B cell (primary cell): ENCODE data around the gene LYPD8. TPM values are rescaled to one million over a fixed set of nuclear protein-coding genes. Genes with fewer than 3 reads are reported as not detected.

Experiments
- ATAC-seq: fragments of 200-7000 bp; cut with Tn5 transposase; one replicate; pipeline ENCODE4 v1.10.0; 2021; ENCODE audit warnings: low read depth, mild to moderate bottlenecking, moderate number of reproducible peaks, moderate library complexity
- CTCF ChIA-PET: fragments of 350-600 bp; sonication (Branson Sonifier 250); formaldehyde crosslinking; loops from one replicate; lab custom pipeline; 2021; ENCODE audit warnings: antibody characterized with exemption, inconsistent platforms; lab: Charles Lee
- POLR2A ChIA-PET: fragments of 350-600 bp; sonication (Branson Sonifier 250); formaldehyde crosslinking; loops from one replicate; lab custom pipeline; 2021; ENCODE audit warnings: antibody characterized with exemption; lab: Charles Lee
- DNase-seq: peaks from one replicate; pipeline ENCODE4 v3.0.0; 2013
- H2AFZ ChIP-seq: 2 replicates; pipeline ENCODE4 v1.6.1; 2012; ENCODE audit warnings: mild to moderate bottlenecking, low read depth, low read length; ENCODE audit not compliant: insufficient read depth, poor library complexity, severe bottlenecking
- H3K27ac ChIP-seq, 2 donors: 1 replicate in 1 of 2; 2 replicates in 1 of 2; pipeline ENCODE4 v1.5.1; 2012 to 2013; ENCODE audit warnings: low read length in 2 of 2, mild to moderate bottlenecking in 2 of 2, moderate library complexity in 1 of 2
- H3K27me3 ChIP-seq, 4 experiments: fragments of 200-600 bp in 1 of 4; sonication (generic) in 1 of 4; replicated peaks in 1 of 4; 1 replicate in 2 of 4; 2 replicates in 2 of 4; pipeline versions ENCODE4 v1.6.1 to v1.7.0; 2013 to 2016; ENCODE audit warnings: low read length in 3 of 4, mild to moderate bottlenecking in 2 of 4, mixed read lengths in 1 of 4, moderate library complexity in 1 of 4; ENCODE audit not compliant: insufficient read depth in 4 of 4, control insufficient read depth in 3 of 4; ENCODE audit errors: control extremely low read depth in 1 of 4
- H3K36me3 ChIP-seq, 2 experiments: replicated peaks in 1 of 2; 1 replicate in 1 of 2; 2 replicates in 1 of 2; pipeline versions ENCODE4 v1.6.1 to v1.7.1; 2013; ENCODE audit warnings: low read length in 1 of 2; ENCODE audit not compliant: insufficient read depth in 2 of 2, control insufficient read depth in 1 of 2; ENCODE audit errors: control extremely low read depth in 1 of 2, extremely low read depth in 1 of 2
- H3K4me1 ChIP-seq, 2 donors: fragments of 200-600 bp in 1 of 2; sonication (generic) in 1 of 2; 1 replicate in 1 of 2; 2 replicates in 1 of 2; pipeline versions ENCODE4 v1.5.1 to v1.6.1; 2013 to 2017; ENCODE audit warnings: low read length in 2 of 2; ENCODE audit not compliant: control insufficient read depth in 2 of 2, insufficient read depth in 2 of 2
- H3K4me2 ChIP-seq: replicated peaks from 2 replicates; pipeline ENCODE3; 2012; ENCODE audit warnings: mild to moderate bottlenecking, low read depth, low read length; ENCODE audit not compliant: poor library complexity, severe bottlenecking
- H3K4me3 ChIP-seq, 5 experiments: fragments of 200-600 bp in 1 of 5; sonication (generic) in 1 of 5; 1 replicate in 3 of 5; 2 replicates in 2 of 5; pipeline versions ENCODE4 v1.5.1 to v1.7.0; 2011 to 2016; ENCODE audit warnings: low read length in 4 of 5, mild to moderate bottlenecking in 4 of 5, low read depth in 2 of 5, control low read depth in 1 of 5, moderate library complexity in 1 of 5; ENCODE audit not compliant: insufficient read depth in 1 of 5; ENCODE audit errors: control extremely low read depth in 1 of 5, extremely low read depth in 1 of 5
- H3K79me2 ChIP-seq: fragments of 200-600 bp; sonication (generic); one replicate; pipeline ENCODE4 v1.6.0; 2016; ENCODE audit warnings: low read length; ENCODE audit not compliant: control insufficient read depth, insufficient read depth
- H3K9ac ChIP-seq: fragments of 200-600 bp; sonication (generic); 2 replicates; pipeline ENCODE4 v1.6.1; 2017; ENCODE audit warnings: mild to moderate bottlenecking, low read length, moderate library complexity
- H3K9me3 ChIP-seq, 3 donors: one replicate each; pipeline versions ENCODE4 v1.6.1 to v1.7.1; 2013; ENCODE audit warnings: low read length in 2 of 3; ENCODE audit not compliant: control insufficient read depth in 2 of 3, insufficient read depth in 1 of 3; ENCODE audit errors: control extremely low read depth in 1 of 3
- H4K20me1 ChIP-seq: 2 replicates; pipeline ENCODE4 v1.6.0; 2012; ENCODE audit warnings: mild to moderate bottlenecking, low read length; ENCODE audit not compliant: insufficient read depth, control insufficient read depth, poor library complexity, severe bottlenecking
- H3K27ac Mint-ChIP-seq: one replicate; pipeline ENCODE4 v1.8.0; 2021; ENCODE audit warnings: mixed read lengths
- H3K27me3 Mint-ChIP-seq: one replicate; pipeline ENCODE4 v1.8.0; 2021; ENCODE audit warnings: mixed read lengths
- H3K4me1 Mint-ChIP-seq: one replicate; pipeline ENCODE4 v1.8.0; 2021; ENCODE audit warnings: mixed read lengths
- H3K4me3 Mint-ChIP-seq: one replicate; pipeline ENCODE4 v1.8.0; 2021; ENCODE audit warnings: mixed read lengths
- H3K9me3 Mint-ChIP-seq: one replicate; pipeline ENCODE4 v1.8.0; 2022; ENCODE audit warnings: mixed read lengths; ENCODE audit not compliant: insufficient read depth
- CTCF ChIP-seq: fragments of 200-600 bp; IDR thresholded peaks from one replicate; pipeline ENCODE4 v1.8.0; 2022; ENCODE audit warnings: antibody characterized with exemption, mild to moderate bottlenecking
- EZH2 ChIP-seq: IDR thresholded peaks from 2 replicates; pipeline ENCODE4 v1.6.1; 2012; ENCODE audit warnings: borderline replicate concordance, low read depth, mild to moderate bottlenecking, moderate library complexity, low read length; ENCODE audit not compliant: insufficient read depth, poor library complexity, severe bottlenecking
- WGBS: methylation state at CpG from one replicate; pipeline ENCODE4 v1.1.5; 2013; ENCODE audit warnings: missing lambda C conversion rate; ENCODE audit not compliant: insufficient coverage; 5-methylcytosine and 5-hydroxymethylcytosine counted together
- intact Hi-C: fragments of 100-400 bp; cut with micrococcal nuclease; formaldehyde crosslinking; loops from one replicate; pipeline ENCODE4 v1.10.0; 2022
- polyA plus RNA-seq: library from polyadenylated mRNA; depleted of rRNA; stranded (reverse); fragments of >200 nt; gene quantifications from 2 replicates; pipeline ENCODE4 v1.2.3, GENCODE V29; 2012
- total RNA-seq, 2 donors: library from RNA; stranded (reverse); fragments of 120-200 nt in 1 of 2; gene quantifications; 1 replicate in 1 of 2; 2 replicates in 1 of 2; pipeline versions ENCODE4 v1.2.3 to v1.2.4, GENCODE V29; 2013 to 2022

The LYPD8 gene
- total and polyA plus RNA-seq, 2 donors (not counting 1 experiment from before 2014, with no cell fraction given) = 0.10 TPM; not detected in 1

- Histone ChIP-seq H3K4me1 (peaks cover 0 to 5% of the 10 kb centered on the region in 2 donors), H3K9me3 (no peaks in the 10 kb centered on the region), H3K27me3 (no peaks in the 10 kb centered on the region), H2AFZ (peak within 1 kb of the TSS; percentile 57), H3K27ac (no peak within 1 kb of the TSS), H3K36me3 (no peaks in the 10 kb centered on the region), H3K4me2 (no peak within 1 kb of the TSS), H4K20me1 (no peaks in the 10 kb centered on the region), H3K4me3 (no peak within 1 kb of the TSS), H3K9ac (no peak within 1 kb of the TSS), H3K79me2 (no peaks in the 10 kb centered on the region)
- no peak for TF ChIP-seq EZH2
- TF ChIP-seq CTCF = no peak
- no peak within 1 kb of the TSS for H3K27ac Mint-ChIP-seq
- WGBS = 80% methylated on average over 1 of the region's 1 CpG
- ATAC-seq (no peak), DNase-seq (no peak)
- POLR2A ChIA-PET = no interaction called here
- CTCF ChIA-PET = interaction anchor here (1.5 to 21.8 kb wide), 3 partner anchors 16 to 104 kb away, joined by 4 to 274 read pairs (median 9); no protein-coding TSS in a partner anchor
- no peak within 1 kb of the TSS for H3K4me3 Mint-ChIP-seq
- intact Hi-C loops = loop anchor here (1.0 kb wide), 1 partner anchor 105 kb away; no protein-coding TSS in a partner anchor
- no peaks in the 10 kb centered on the region for H3K27me3 Mint-ChIP-seq
- H3K9me3 Mint-ChIP-seq = no peaks in the 10 kb centered on the region
- H3K4me1 Mint-ChIP-seq = peaks cover 4% of the 10 kb centered on the region
These were observed 52.8 kb downstream of the LYPD8 start, which contains the start of gene OR14I1 for GRCh38 chr1:248702714-248703113. OR14I1 (minus strand) TSS chr1:248702766.

- H3K27ac Mint-ChIP-seq = no peak overlapping the region
- H3K27ac ChIP-seq = no peak overlapping the region
- CTCF ChIA-PET = interaction anchor here (1.1 to 21.8 kb wide), 4 partner anchors 51 to 108 kb away, joined by 3 to 274 read pairs (median 13); no protein-coding TSS in a partner anchor
These were observed 56.5 kb downstream of the LYPD8 start for GRCh38 chr1:248699099-248699498.

More at GRCh38 chr1:248699099-248699498, 56.5 kb downstream of the LYPD8 start:
- no peak for DNase-seq
- H3K9me3 ChIP-seq = no peaks in the 10 kb centered on the region
- H3K36me3 ChIP-seq = no peaks in the 10 kb centered on the region
- H3K27me3 ChIP-seq = no peaks in the 10 kb centered on the region
- no peak overlapping the region for H3K4me3 ChIP-seq
- intact Hi-C loops = no loop called here
- no peak overlapping the region for H3K9ac ChIP-seq
- 75% methylated on average over 1 of the region's 1 CpG for WGBS
- ATAC-seq = no peak
- H3K4me1 ChIP-seq = peaks cover 15 to 16% of the 10 kb centered on the region in 2 donors
- TF ChIP-seq EZH2 (no peak), CTCF (no peak)
- peaks cover 13% of the 10 kb centered on the region for H3K4me1 Mint-ChIP-seq
- H4K20me1 ChIP-seq = no peaks in the 10 kb centered on the region
- no peak overlapping the region for H3K4me2 ChIP-seq
- H3K27me3 Mint-ChIP-seq = no peaks in the 10 kb centered on the region
- POLR2A ChIA-PET = no interaction called here
- H3K79me2 ChIP-seq = no peaks in the 10 kb centered on the region
- no peaks in the 10 kb centered on the region for H3K9me3 Mint-ChIP-seq
- no peak overlapping the region for H2AFZ ChIP-seq
- no peak overlapping the region for H3K4me3 Mint-ChIP-seq
